Stimulated activated CD4-positive, alpha-beta T cell treated with anti-CD3 and anti-CD28 coated beads, Interleukin-2, amount 100 ng/mL, for 4 hours (primary cell): Measurements from ENCODE around the gene RARRES1.

Source experiments
- DNase-seq: peaks from one replicate; pipeline ENCODE4 v3.0.0-alpha.2; 2020; ENCODE audit warnings: low read depth

RARRES1 gene

DNA sequence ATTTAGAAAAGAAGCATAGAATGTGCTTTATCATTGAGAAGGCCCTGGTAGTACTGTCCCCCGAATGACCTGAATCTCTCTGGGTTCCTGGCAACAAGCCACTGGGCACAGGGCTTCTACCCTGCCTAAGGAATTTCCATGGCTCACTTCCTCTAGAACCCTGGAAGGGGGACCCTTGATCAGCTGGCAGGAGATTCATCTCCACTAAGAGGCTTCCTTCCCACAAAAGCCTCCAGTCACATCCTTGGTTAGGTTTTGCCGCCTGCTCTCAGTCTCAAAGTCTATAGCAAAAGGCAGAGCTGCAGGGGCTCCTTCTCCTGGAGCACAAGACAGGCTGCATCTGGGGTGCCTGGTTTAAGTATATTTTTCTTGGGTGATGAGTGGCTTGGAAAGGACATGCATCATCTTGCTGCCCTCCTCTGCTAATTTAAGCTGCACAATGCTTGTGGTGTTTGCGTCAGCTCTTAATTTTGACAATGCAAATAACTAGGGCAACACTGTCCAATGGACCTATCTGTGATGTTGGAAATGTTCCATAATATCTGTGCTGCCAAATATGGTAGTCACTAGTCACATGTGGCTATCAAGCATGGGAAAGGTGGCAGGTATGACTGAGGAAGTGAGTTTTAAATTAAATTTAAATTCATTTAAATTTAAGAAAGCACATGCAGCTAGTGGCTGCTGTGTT lies 33.4 kb upstream of the RARRES1 start:
- no peak for DNase-seq

DNA sequence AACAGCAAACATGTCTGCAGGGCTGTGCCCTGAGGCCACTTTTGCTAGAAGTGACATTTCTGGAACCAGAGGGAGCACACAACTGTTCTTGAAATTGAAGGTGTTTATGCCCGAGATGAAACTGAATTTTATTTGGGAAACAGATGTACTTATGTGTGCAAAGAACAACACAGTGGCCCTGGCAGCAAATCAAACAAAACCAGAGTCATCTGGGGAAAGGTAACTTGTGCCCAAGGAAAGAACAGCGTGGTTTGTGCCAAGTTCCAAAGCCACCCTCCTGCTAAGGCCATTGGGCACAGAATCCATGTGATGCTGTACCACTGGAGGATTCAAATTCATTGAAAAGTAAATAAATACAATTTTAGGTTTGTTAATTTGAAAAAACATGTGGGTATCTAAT lies 31.2 kb upstream of the RARRES1 start:
- no peak for DNase-seq

DNA sequence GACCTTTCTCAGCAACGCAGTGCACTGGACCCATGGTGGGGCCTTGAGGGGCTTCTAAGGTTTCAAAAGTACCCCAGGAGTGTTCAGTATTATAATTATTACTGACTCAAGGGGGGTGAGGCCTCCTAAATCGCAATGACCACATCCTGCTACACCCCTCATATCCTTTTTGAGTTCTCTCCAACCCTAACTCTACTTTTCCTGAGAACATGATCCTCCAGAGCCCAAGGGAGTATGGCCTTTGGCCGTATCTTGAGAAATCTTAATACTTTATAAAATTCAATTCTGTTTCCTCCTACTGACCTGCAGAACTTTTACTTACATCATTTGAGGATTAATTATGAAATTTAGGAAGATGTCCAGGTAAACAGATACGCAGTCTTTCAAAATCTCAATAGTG lies 30.4 kb upstream of the RARRES1 start:
- DNase-seq = no peak

DNA sequence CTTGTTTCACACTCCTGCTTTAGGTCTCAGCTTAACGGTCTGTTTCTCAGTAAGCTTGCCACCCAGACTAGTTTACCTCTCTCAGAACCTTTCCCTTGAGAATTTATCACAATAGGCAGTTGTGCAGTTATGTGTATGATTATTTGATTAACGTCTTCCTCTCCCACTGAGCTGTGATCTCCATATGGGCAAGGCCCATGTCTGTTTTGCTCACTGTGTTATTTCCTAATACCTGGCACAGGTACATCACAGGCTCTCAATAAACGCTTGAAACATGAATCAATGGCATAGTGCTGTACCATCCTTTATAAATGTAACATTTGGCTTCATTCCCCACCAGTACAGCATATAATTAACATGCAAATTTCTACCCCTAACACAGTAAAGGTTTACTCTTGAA lies 29.1 kb upstream of the RARRES1 start:
- no peak for DNase-seq

DNA sequence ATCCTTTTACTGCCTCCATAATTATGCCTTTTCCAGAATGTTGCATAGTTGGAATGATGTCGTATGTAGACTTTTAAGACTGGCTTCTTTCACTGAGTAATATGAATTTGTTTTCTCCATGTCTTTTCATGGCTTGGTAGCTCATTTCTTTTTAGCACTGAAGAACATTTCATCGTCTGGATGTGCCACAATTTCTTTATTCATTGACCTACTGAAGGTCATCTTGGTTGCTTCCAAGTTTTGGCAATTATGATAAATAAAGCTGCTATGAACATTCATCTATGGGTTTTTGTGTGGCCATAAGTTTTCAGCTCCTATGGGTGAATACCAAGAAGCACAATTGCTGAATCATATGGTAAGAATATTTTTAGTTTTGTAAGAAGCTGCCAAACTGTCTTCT lies 23.2 kb upstream of the RARRES1 start:
- no peak for DNase-seq

DNA sequence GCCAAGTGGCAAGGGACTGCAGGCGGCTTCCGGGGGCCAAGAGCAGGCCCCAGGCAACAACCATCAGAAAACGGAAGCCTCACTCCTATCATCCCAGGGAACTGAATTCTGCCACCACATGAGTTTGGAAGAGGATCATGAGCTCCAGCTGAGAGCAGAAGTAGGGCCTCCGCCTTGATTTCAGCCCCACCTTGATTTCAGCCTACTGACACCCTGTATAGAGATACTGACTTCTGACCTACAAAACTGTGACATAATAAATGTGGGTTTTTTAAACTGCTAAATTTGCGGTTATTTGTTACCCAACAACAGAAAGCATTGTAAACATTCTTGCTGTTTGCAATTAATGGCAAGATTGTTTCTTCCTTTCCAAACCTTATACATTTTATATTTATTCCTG lies 21.6 kb upstream of the RARRES1 start:
- no peak for DNase-seq

DNA sequence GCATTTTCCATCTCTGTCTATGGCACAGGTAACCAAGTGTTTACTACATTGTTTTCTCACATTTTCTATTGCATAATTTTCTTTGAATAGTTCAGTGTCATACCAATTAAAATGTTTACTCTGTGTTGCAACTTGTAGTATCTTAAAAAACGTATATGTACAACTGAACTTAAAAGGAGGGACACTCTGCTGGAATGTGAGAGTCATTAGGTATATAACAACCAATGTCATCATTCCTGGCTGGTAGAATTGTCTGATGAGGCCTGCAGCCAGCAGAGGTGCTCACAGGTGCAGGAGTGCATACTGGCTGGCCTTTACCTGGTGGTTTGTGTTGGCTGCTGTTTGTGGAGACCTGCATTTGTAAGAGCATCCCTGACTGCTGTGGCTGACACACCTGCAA lies 19.1 kb upstream of the RARRES1 start:
- no peak for DNase-seq

DNA sequence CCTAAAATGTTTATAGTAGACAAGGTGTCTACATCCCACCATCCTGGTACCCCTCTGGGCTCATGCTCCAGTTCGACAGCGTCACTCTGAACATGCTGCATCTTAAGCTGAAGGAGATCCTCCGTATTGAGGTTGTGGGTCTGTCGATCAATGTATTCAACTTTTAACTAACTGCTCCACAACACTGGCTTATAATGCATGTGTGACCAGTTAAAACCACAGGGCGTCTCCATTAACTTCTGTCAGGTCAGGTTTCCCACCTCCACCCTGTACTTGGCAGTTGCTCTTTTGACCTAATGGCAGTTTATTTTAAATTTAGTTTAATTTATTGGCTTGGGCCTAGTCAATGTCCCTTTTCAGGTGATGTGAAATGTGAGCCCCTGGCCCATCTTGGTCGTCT lies 17.8 kb upstream of the RARRES1 start:
- no peak for DNase-seq

DNA sequence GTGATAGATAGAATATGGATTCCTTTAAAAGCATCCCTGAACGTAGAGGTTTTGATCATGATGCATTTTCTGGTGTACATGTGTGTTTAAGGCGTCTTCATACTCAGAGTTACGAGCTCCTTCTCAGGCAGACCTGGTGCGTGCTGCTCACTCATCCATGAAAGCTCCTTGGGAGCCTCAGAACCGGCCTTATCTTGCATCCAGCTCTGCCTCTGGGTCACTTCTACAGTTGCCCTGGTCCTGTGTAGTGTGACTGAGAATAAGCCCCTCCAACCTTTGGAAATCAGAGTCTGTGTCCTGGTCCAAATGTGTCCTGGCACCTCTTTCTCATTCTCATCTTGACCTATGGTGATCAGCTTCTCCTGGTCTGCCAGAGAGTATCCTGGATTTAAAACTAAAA lies 17.3 kb upstream of the RARRES1 start:
- DNase-seq = no peak

DNA sequence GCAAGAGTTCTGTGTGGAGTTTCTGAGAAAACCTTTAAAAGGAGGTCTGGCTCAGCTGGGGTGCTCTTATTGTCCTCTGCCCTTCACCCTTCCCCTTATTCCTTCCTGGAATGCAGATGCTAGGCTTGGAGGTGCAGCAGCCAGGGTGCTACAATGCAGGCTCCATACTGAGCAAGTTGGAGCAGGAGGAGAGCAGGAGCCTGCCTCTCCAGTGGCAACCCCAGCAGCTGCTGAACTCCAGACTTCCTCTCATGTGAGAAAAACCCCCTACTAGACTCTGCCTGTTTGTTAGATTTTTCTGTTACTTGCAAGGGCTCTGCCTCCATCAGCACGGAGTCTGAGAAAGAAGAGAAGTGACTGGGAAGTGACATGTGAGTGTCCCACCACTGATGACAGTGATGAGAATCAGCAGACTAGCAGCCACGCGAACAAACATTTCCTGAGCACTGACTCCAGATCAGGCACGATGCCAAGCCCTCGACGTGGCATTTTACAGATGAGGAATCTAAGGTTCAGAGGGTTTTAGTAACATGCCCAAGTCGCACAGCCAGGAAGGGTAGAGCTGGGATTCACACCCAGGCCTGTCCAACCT lies 16.1 kb upstream of the RARRES1 start:
- no peak for DNase-seq

DNA sequence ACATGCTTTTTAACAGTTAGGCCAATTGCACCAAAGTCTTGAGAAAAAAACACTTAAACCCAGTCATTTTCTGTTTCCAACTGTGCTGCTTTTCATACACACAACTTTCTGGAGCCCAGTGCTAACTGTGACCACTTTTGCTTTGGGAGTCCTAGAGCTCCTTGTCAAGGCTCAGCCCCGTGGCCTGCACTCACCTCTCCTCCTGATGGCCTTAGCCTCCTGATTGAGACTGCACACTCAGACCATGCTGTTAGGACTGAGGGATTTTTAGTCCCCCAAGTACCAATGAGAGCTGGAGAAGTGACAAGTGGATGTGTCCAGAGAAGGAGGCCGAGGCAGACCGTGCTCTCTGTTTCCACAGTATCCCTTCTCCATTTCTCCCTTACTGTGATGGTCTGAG lies 15.2 kb upstream of the RARRES1 start:
- DNase-seq = no peak

DNA sequence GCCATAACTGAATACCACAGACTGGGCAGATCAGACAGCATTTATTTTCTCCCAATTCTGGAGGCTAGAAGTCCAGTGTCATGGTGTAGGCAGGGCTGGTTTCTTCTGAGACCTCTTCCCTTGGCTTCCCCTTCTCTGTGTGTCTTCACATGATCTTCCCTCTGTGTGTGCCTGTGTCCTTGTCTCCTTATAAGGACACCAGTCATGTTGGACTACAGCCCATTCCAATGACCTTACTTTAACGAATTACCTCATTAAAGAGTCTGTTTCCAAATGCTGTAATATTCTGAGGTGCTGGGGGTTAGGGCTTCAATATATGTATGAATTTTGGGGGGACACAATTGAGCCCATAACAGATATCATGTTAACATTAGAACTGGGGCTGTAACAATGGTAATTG lies 13.3 kb upstream of the RARRES1 start:
- DNase-seq = no peak

DNA sequence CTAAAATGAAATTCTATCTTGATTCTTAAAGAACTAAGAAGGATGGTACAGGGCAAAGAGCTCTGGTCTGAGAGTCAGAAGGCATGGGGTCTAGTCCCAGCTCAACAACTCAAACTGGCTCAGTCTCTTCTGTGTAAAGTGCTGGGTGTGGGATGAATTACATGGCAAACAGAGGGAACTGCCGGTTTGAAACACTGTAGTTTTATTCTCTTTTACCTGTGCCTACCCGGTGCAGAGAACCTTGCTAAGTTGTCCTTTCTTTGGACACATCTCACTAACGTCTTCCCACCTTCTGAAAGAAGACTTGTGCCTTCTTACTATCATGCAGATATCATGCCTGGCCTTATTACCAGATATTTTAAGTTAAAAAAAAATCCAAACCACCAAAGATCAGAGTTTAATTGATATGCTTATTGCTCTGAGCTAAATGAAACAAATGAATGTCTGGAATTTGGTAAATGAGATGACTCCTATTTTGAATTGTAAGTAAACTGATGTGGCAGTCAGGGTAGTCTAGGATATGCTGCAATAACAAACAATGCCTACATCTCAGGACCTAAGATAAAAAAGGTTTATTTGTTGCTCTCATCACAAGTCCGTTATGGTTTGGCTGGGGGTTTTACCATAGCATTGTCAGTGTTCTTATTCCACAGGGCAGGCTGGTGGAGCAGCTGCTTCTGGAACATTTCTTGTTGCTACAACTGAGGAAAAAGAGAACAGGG lies 12.5 kb upstream of the RARRES1 start:
- no peak for DNase-seq

DNA sequence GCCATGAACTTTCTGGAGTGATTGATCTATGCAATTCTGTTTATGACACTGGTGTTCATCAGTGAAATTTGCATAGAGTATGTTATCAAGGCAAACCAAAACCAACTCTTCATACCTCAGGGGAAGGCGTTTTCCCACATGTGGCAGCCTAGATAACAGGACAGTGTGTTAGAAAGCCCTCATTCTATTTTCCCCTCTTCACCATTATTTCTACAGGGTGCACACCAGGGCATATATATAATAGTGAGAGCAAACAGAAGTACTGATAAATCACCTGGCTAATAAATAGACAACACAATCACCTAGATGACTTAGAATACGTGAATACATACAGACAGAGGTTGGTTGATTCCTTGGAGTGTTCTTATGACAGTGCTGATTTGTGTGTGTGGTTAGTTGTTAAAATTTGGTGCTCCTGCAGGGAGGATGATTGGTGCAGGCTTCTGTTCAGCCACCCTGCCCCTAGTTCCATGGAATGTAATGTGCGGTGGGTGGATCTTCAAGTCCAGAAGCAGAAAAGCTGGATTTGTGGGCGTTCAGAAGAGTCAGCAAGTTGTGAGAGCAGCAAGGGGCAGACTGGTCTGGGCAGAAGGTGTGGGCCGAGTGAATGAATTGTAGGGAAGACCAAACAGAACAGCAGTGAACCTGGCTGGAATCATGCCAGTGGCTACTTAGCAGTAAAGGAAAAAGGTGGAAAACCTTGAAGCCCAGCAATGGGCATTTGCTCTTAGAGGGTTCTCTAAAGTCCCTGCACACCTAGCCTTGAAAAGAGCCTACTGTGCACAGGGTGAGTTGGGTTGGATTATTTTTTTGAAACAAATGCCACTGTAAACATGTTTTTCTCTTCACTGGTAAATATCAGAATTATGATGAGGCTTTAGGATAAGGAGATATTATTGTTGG lies 11.7 kb upstream of the RARRES1 start:
- DNase-seq = no peak

DNA sequence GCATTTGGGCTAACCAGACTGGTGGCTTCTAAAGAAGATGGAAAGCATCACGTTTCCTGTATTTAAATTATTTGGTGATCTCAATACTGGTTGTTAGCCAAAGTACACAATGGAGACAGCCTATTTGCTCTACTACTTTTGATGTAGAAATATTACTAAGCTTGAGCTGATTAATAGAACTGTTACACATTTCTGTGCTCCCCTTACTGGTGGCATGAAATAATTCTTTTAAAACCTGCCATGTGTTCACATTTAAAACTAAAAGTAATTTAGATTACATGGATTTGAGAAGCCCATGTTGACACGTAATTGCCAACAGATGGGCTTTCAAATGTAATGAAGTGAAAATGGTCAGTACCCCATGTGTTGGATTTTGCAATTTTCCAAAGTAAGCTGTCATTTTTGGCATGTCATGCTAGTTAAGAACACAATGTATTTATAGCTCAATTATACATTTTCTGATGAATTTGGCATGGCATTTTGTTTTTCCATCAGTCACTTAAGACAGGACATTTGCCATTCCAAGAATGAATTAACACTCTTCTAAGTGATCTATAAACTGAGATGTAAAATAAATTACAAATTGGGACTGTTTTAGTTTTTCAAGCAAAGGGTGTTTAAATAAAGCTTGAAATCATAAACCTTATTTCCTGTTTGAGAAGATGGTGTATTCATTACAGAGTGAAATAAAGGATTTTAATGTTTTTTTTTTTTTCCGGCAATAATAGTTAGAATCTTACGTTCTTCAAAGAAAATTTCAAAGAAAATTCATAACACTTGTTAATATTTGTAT lies 10.8 kb upstream of the RARRES1 start:
- DNase-seq = no peak

DNA sequence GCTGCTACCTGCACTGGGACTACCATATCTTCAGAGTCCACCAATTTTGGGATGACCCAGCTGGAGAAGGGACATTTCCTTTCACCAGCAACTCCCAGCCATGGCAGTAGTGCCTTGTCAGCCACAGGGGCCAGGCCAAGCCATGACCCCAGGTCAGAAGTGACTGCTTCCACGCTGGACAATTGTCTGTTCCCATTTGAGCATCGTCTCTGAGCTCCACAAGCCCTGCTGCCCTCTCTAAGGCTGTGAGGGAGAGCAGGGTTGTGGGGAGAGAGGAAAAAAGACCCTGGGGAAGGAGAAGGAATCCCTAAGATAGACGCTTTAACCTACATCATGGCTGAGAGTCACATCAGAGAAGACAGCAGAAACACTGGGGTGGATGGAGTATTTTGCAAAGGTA lies 7.4 kb upstream of the RARRES1 start:
- no peak for DNase-seq

DNA sequence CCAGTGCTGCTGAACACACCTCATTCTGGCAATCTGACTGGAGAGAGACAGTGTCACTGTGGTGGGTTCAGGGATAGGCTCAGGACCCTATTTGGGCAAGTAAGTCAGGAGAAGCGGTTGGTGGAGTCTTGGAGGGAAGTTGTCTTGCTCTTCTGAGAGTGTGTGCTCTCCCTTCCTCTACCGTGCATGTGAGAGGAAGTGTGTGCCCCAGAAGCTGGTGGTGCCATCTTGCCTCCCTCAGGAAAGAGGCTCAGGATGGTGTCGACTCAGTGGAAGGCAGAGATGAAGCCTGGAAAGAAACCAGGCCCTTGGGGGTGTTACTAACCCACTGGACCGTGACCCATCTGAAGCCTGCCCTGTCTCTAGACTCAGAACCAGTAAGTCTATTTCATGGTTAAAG lies 6.8 kb upstream of the RARRES1 start:
- DNase-seq = no peak

DNA sequence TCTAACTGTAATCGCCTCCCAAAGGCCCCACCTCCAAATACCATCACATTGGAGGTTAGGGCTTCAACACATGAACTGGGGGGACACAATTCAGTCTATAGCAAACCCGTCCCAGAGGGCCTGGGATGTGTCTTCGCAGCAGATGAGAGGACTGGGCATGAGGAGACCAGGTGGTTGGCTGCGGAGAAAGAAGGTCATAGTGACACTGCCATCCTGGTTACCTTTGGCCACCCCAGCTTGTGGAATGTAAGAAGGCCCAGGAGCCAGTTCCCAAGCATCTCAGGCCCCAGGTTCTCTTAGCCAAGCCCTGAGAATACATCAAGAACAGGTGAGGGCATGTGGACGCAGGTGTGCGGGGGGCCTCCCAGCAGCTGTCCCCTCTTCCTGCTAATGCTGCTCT lies 6.4 kb upstream of the RARRES1 start:
- no peak for DNase-seq

DNA sequence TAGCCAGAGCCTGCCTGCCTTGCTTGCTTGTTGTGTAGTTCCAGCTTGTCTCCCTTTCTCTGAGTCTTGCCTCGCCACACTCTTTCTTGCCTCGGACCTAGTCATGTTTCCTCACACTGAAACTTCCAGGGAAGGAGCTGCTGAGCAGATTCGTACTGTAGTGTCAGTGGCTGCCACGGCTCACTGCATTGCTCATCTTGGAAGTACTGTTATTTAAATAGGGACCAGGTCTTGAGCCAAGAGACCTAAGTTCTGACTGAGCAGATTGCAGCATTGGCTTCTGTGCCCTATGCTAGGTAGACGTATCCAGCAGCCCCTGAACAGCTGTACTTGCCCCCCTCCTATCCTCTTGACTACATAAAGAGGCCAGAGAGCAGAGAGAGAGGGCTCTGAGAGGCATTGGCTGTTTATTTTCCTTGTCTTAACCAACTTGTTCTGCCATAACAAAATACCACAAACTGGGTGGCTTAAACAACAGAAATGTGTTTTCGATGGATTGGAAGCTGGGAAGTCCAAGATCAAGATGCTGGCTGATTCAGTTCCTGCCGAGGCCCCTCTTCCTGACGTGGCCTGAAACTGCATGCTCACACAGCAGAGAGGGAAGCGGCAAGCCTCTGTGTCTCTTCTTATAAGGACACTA lies 5.8 kb upstream of the RARRES1 start:
- DNase-seq = no peak

DNA sequence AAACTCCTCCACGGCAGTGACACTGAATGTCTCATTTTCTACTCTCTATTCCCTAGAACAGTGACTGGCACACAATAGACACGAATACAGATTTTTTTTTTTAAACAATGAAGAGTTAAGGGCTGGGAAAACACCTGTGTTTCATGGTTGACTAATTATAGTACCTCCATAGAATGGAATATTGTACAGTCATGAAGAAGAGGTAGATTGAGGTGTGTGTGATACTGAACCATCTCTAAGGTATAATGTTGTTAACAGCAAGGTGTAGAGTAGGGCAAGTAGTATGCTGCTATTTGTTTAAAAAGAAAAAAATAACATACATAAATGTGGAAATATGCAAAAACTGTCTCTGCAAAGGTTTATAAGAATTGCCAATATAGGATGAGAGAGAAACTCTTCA lies 5.2 kb upstream of the RARRES1 start:
- DNase-seq = no peak

DNA sequence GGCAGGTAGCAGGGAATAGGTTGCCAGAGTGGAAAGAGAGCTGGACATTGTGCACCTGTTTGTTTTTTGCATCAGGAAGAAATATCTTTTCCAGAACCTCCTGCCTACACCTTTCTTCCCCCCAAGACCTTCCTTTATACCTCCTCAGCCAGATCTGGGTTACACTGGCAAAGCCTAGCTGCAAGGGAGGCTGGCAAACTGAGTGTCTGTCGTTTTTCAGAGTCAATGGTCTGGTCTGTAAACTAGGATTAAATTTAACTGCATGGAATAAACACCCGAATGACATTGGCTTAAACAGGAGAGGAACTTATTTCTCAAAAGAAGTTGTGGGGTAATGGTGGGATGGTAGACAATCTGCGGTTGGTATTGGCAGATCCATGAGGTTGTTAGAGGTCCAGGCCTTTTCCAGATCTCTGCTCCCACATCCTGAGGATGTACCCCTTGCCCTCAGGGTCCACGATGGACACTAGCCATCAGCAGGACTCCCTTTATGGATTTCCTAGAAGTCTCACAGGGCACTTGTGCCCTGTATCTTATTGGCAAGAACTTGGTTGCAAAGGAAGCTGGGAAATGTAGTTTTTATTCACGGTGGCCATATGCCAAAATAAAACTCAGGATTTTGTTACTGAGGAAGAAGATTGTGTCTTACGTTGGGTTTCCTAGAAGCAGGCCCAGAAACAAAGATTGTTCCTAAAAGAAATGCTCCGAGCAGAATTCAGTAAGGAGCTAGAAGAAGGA lies 3.2 kb upstream of the RARRES1 start:
- no peak for DNase-seq
